Measurements from ENCODE around the gene CCDC195. TPM values are rescaled to one million over a fixed set of nuclear protein-coding genes. Genes with fewer than 3 reads are reported as not detected.

Gene CCDC195
- total and polyA plus RNA-seq, 7 experiments from 2014 or later: not detected

- peaks cover 0 to 13% (median 2%) of the 10 kb centered on the region in 5 donors for H3K27me3 Mint-ChIP-seq
Measured at GRCh38 chr2:224722770-224723169, 6.6 kb upstream of the CCDC195 start.

GRCh38 chr2:224722250-224722649 is 6.1 kb upstream of the CCDC195 start:
- Mint-ChIP-seq H3K27ac (no peak overlapping the region), H3K36me3 (peaks cover 0 to under 1% (median 0%) of the 10 kb centered on the region in 5 donors), H3K4me1 (no peaks in the 10 kb centered on the region), H3K27me3 (peaks cover 0 to 11% (median 2%) of the 10 kb centered on the region in 5 donors), H3K4me3 (no peak overlapping the region), H3K9me3 (peaks cover 0 to 20% (median 5%) of the 10 kb centered on the region in 11 donors)
- no peaks in the 10 kb centered on the region for H3K9me3 ChIP-seq (ENCODE audit: control insufficient read depth in 2 of 3, low read length in 3 of 3)
- ChIA-PET POLR2A (no interaction called here), CTCF (no interaction called here)
- intact Hi-C loops (cut with micrococcal nuclease): no loop called here
- no peak overlapping the region for H3K27ac ChIP-seq (ENCODE audit: low read depth, low read length)
- no peak overlapping the region for H3K4me3 ChIP-seq (ENCODE audit: low read length)
- H3K4me1 ChIP-seq (ENCODE audit: control insufficient read depth in 2 of 2, insufficient read depth in 2 of 2, low read length in 2 of 2): no peaks in the 10 kb centered on the region
- ATAC-seq (no peak), DNase-seq (no peak)
- no peaks in the 10 kb centered on the region for H3K36me3 ChIP-seq (ENCODE audit: control insufficient read depth in 2 of 3, insufficient read depth in 3 of 3, low read length in 3 of 3)
- H3K27me3 ChIP-seq (ENCODE audit: control insufficient read depth in 2 of 2, insufficient read depth in 2 of 2, low read length in 2 of 2): no peaks in the 10 kb centered on the region

More at GRCh38 chr2:224722770-224723169, 6.6 kb upstream of the CCDC195 start:
- Mint-ChIP-seq H3K4me3 (no peak overlapping the region), H3K9me3 (peaks cover 0 to 25% (median 6%) of the 10 kb centered on the region in 11 donors), H3K4me1 (no peaks in the 10 kb centered on the region), H3K36me3 (peaks cover 0 to 5% (median 0%) of the 10 kb centered on the region in 5 donors), H3K27ac (no peak overlapping the region)
- POLR2A ChIA-PET: no interaction called here
- Histone ChIP-seq H3K36me3 (ENCODE audit: control insufficient read depth in 2 of 3, insufficient read depth in 3 of 3, low read length in 3 of 3) (no peaks in the 10 kb centered on the region), H3K4me3 (ENCODE audit: low read length) (no peak overlapping the region), H3K27ac (ENCODE audit: low read depth, low read length) (no peak overlapping the region), H3K27me3 (ENCODE audit: control insufficient read depth in 2 of 2, insufficient read depth in 2 of 2, low read length in 2 of 2) (no peaks in the 10 kb centered on the region), H3K9me3 (ENCODE audit: control insufficient read depth in 2 of 3, low read length in 3 of 3) (no peaks in the 10 kb centered on the region), H3K4me1 (ENCODE audit: control insufficient read depth in 2 of 2, insufficient read depth in 2 of 2, low read length in 2 of 2) (no peaks in the 10 kb centered on the region)
- intact Hi-C loops (cut with micrococcal nuclease): no loop called here
- CTCF ChIA-PET: no interaction called here
- ATAC-seq (no peak), DNase-seq (no peak)

GRCh38 chr2:224716921-224717320 is 756 bp upstream of the CCDC195 start:
- Mint-ChIP-seq H3K4me1 (no peaks in the 10 kb centered on the region), H3K36me3 (no peaks in the 10 kb centered on the region), H3K27ac (no peak overlapping the region), H3K9me3 (peaks cover 0 to 20% (median 5%) of the 10 kb centered on the region in 11 donors), H3K4me3 (no peak overlapping the region), H3K27me3 (peaks cover under 1 to 11% (median 7%) of the 10 kb centered on the region in 5 donors)
- Histone ChIP-seq H3K36me3 (ENCODE audit: control insufficient read depth in 2 of 3, insufficient read depth in 3 of 3, low read length in 3 of 3) (no peaks in the 10 kb centered on the region), H3K4me1 (ENCODE audit: control insufficient read depth in 2 of 2, insufficient read depth in 2 of 2, low read length in 2 of 2) (no peaks in the 10 kb centered on the region), H3K27me3 (ENCODE audit: control insufficient read depth in 2 of 2, insufficient read depth in 2 of 2, low read length in 2 of 2) (no peaks in the 10 kb centered on the region), H3K9me3 (ENCODE audit: control insufficient read depth in 2 of 3, low read length in 3 of 3) (no peaks in the 10 kb centered on the region), H3K27ac (ENCODE audit: low read depth, low read length) (no peak overlapping the region), H3K4me3 (ENCODE audit: low read length) (no peak overlapping the region)
- ATAC-seq (no peak), DNase-seq (no peak)
- CTCF ChIA-PET: no interaction called here
- POLR2A ChIA-PET: no interaction called here
- intact Hi-C loops (cut with micrococcal nuclease): no loop called here

DNA sequence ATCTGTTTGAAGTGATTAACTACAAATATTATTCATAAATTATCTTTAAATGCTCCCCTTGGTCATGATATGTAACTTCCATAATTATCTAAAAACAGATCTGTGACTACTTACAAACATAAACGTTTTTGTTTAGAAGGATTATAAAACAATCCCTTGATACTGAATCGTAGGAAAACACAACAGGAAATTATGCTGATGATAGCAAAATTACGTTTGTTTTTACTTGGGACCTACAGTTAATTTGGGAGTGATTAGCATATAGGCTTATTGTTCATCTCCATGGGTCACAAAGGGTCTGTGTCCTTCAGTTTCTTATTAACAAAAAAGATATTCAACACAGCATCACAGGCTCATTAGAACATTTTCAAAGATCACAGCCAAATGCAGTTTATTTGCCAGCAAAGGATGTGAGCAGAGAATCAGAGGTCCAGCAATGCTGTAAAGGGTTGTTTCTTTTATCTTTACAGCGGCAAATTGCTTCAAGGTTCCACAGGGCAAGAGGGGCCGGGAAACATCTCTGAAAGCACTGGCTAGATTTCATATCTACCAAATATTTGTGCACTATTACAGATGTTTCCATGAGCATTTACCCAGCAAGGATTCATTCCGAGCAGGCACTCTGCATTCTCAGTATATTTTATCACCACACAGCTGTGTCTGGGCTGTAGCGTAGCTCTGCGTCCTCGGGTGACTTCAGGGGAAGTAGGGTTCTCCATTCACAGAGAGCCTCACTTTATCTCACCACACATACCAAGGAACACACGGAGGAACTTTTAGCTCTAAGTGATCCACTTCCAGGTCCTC is 4.1 kb downstream of the CCDC195 start:
- ChIA-PET CTCF (no interaction called here), POLR2A (no interaction called here)
- Mint-ChIP-seq H3K4me3 (no peak overlapping the region), H3K4me1 (no peaks in the 10 kb centered on the region), H3K27ac (no peak overlapping the region), H3K36me3 (peaks cover 0 to 4% (median 0%) of the 10 kb centered on the region in 5 donors), H3K9me3 (peaks cover 0 to 16% (median 5%) of the 10 kb centered on the region in 11 donors), H3K27me3 (peaks cover 9 to 28% (median 23%) of the 10 kb centered on the region in 5 donors)
- Histone ChIP-seq H3K4me1 (ENCODE audit: control insufficient read depth in 2 of 2, insufficient read depth in 2 of 2, low read length in 2 of 2) (no peaks in the 10 kb centered on the region), H3K4me3 (ENCODE audit: low read length) (no peak overlapping the region), H3K9me3 (ENCODE audit: control insufficient read depth in 2 of 3, low read length in 3 of 3) (no peaks in the 10 kb centered on the region), H3K36me3 (ENCODE audit: control insufficient read depth in 2 of 3, insufficient read depth in 3 of 3, low read length in 3 of 3) (no peaks in the 10 kb centered on the region), H3K27me3 (ENCODE audit: control insufficient read depth in 2 of 2, insufficient read depth in 2 of 2, low read length in 2 of 2) (no peaks in the 10 kb centered on the region), H3K27ac (ENCODE audit: low read depth, low read length) (no peak overlapping the region)
- ATAC-seq: no peak
- intact Hi-C loops (cut with micrococcal nuclease): no loop called here
- DNase-seq: no peak

GRCh38 chr2:224711381-224711780 is 4.8 kb downstream of the CCDC195 start:
- H3K4me3 Mint-ChIP-seq: no peak overlapping the region
- H3K36me3 Mint-ChIP-seq: peaks cover 0 to 4% (median 0%) of the 10 kb centered on the region in 5 donors
- peaks cover 0 to 16% (median 5%) of the 10 kb centered on the region in 11 donors for H3K9me3 Mint-ChIP-seq
- CTCF ChIA-PET: no interaction called here
- Histone ChIP-seq H3K9me3 (ENCODE audit: control insufficient read depth in 2 of 3, low read length in 3 of 3) (no peaks in the 10 kb centered on the region), H3K27ac (ENCODE audit: low read depth, low read length) (no peak overlapping the region), H3K36me3 (ENCODE audit: control insufficient read depth in 2 of 3, insufficient read depth in 3 of 3, low read length in 3 of 3) (no peaks in the 10 kb centered on the region), H3K4me3 (ENCODE audit: low read length) (no peak overlapping the region), H3K27me3 (ENCODE audit: control insufficient read depth in 2 of 2, insufficient read depth in 2 of 2, low read length in 2 of 2) (no peaks in the 10 kb centered on the region), H3K4me1 (ENCODE audit: control insufficient read depth in 2 of 2, insufficient read depth in 2 of 2, low read length in 2 of 2) (no peaks in the 10 kb centered on the region)
- no peak for ATAC-seq
- POLR2A ChIA-PET: no interaction called here
- H3K27ac Mint-ChIP-seq: no peak overlapping the region
- peaks cover 8 to 27% (median 23%) of the 10 kb centered on the region in 5 donors for H3K27me3 Mint-ChIP-seq
- H3K4me1 Mint-ChIP-seq: no peaks in the 10 kb centered on the region
- intact Hi-C loops (cut with micrococcal nuclease): no loop called here
- DNase-seq: no peak

DNA sequence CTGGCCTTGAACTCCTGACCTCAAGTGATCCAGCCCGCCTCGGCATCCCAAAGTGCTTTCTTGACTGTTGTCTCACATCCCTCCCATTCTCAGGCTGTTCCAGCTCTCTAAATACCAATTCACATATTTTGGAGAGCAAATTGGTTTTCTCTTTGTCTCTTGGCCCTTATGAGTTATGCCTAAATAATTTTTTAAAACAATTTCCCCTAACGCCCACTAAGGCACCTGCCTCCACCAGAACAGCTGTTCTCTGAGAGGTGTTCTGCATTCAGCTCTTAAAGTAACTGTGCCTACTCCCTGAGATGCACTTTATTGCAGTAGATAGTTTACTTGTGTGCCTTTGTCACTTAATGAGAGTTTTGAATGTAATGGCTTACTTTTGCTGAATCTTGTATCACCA is 6.9 kb downstream of the CCDC195 start:
- H3K4me3 ChIP-seq (ENCODE audit: low read length): no peak overlapping the region
- DNase-seq: no peak
- ChIA-PET POLR2A (no interaction called here), CTCF (no interaction called here)
- Mint-ChIP-seq H3K4me3 (no peak overlapping the region), H3K4me1 (no peaks in the 10 kb centered on the region), H3K27ac (no peak overlapping the region), H3K27me3 (peaks cover 6 to 23% (median 23%) of the 10 kb centered on the region in 5 donors), H3K36me3 (peaks cover 0 to 4% (median 0%) of the 10 kb centered on the region in 5 donors), H3K9me3 (peaks cover 0 to 13% (median 5%) of the 10 kb centered on the region in 11 donors)
- no peaks in the 10 kb centered on the region for H3K9me3 ChIP-seq (ENCODE audit: control insufficient read depth in 2 of 3, low read length in 3 of 3)
- no peaks in the 10 kb centered on the region for H3K27me3 ChIP-seq (ENCODE audit: control insufficient read depth in 2 of 2, insufficient read depth in 2 of 2, low read length in 2 of 2)
- H3K4me1 ChIP-seq (ENCODE audit: control insufficient read depth in 2 of 2, insufficient read depth in 2 of 2, low read length in 2 of 2): no peaks in the 10 kb centered on the region
- no peaks in the 10 kb centered on the region for H3K36me3 ChIP-seq (ENCODE audit: control insufficient read depth in 2 of 3, insufficient read depth in 3 of 3, low read length in 3 of 3)
- intact Hi-C loops (cut with micrococcal nuclease): no loop called here
- no peak for ATAC-seq
- no peak overlapping the region for H3K27ac ChIP-seq (ENCODE audit: low read depth, low read length)

DNA sequence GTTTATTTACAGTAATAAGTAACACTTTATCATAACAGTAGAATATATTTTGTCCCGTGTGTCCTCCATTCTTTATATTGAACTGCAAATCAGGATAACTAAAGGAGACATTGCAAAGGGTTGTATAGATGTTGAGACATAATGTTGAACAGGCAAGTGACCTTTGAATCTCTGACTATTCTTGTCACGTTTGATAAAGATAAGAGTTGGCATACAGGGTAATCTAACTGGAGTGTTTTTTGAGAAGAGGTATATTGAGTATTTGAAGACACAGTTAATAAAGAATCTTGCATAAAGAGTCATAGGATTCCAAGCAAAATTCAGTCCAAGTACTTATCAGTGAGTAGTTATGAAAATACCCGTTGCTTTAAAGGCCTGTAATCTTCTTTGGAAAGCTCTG is 21.7 kb downstream of the CCDC195 start:
- H3K27me3 Mint-ChIP-seq: peaks cover 0 to 3% (median 0%) of the 10 kb centered on the region in 5 donors
- CTCF ChIA-PET: no interaction called here
- no peaks in the 10 kb centered on the region for H3K36me3 Mint-ChIP-seq
- Histone ChIP-seq H3K27me3 (ENCODE audit: control insufficient read depth in 2 of 2, insufficient read depth in 2 of 2, low read length in 2 of 2) (no peaks in the 10 kb centered on the region), H3K4me3 (ENCODE audit: low read length) (no peak overlapping the region), H3K4me1 (ENCODE audit: control insufficient read depth in 2 of 2, insufficient read depth in 2 of 2, low read length in 2 of 2) (no peaks in the 10 kb centered on the region), H3K27ac (ENCODE audit: low read depth, low read length) (no peak overlapping the region), H3K36me3 (ENCODE audit: control insufficient read depth in 2 of 3, insufficient read depth in 3 of 3, low read length in 3 of 3) (no peaks in the 10 kb centered on the region), H3K9me3 (ENCODE audit: control insufficient read depth in 2 of 3, low read length in 3 of 3) (no peaks in the 10 kb centered on the region)
- DNase-seq (no peak), ATAC-seq (no peak)
- no peak overlapping the region for H3K27ac Mint-ChIP-seq
- intact Hi-C loops (cut with micrococcal nuclease): no loop called here
- no peaks in the 10 kb centered on the region for H3K9me3 Mint-ChIP-seq
- H3K4me3 Mint-ChIP-seq: no peak overlapping the region
- POLR2A ChIA-PET: no interaction called here
- no peaks in the 10 kb centered on the region for H3K4me1 Mint-ChIP-seq

Measured in naive thymus-derived CD4-positive, alpha-beta T cell (primary cell).